Fibroblast of the aortic adventitia (primary cell): ENCODE measurements around the gene SGCE. TPM values are rescaled to one million over a fixed set of nuclear protein-coding genes. Genes with fewer than 3 reads are reported as not detected.

Experiments
- DNase-seq: peaks from one replicate; pipeline ENCODE4 v3.0.0-alpha.2; 2010; ENCODE audit warnings: low read depth
- H3K4me3 ChIP-seq: 2 replicates; pipeline ENCODE4 v1.5.1; 2011; ENCODE audit warnings: low read depth, mild to moderate bottlenecking, control low read depth, low read length, moderate library complexity
- total RNA-seq: library from RNA; depleted of rRNA; stranded (reverse); fragments of >200 nt; gene quantifications from 2 replicates; pipeline ENCODE4 v1.2.3, GENCODE V29; 2012; ENCODE audit warnings: low replicate concordance
- TF ChIP-seq, protein P1 (sequence below): IDR thresholded peaks from 2 replicates; pipeline ENCODE4 v1.5.1; 2011; ENCODE audit warnings: mild to moderate bottlenecking, low read length, control low read depth, inconsistent platforms; ENCODE audit not compliant: insufficient read depth

SGCE gene
- total RNA-seq, 1 donor = 100 TPM

DNA sequence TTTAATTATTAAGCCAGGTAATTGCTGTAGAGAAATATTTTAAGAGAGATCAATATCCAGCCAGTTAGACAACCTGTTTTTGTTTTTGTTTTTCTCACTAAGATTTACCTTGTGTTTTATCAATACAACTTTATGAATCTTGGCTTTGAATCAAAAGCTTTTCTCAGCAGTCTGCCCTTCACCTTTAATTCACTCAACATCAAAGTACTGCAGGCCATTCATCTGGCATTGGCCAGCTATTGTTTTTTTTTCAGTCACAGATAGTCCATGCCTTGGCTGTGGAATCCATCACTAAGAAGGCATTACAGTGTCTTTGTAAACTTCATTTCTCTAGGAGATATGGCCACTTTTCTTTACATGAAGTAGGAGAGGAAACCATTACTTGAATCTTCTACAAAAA is 20.2 kb downstream of the SGCE start:
- no peak for DNase-seq
- TF ChIP-seq, protein P1, sequence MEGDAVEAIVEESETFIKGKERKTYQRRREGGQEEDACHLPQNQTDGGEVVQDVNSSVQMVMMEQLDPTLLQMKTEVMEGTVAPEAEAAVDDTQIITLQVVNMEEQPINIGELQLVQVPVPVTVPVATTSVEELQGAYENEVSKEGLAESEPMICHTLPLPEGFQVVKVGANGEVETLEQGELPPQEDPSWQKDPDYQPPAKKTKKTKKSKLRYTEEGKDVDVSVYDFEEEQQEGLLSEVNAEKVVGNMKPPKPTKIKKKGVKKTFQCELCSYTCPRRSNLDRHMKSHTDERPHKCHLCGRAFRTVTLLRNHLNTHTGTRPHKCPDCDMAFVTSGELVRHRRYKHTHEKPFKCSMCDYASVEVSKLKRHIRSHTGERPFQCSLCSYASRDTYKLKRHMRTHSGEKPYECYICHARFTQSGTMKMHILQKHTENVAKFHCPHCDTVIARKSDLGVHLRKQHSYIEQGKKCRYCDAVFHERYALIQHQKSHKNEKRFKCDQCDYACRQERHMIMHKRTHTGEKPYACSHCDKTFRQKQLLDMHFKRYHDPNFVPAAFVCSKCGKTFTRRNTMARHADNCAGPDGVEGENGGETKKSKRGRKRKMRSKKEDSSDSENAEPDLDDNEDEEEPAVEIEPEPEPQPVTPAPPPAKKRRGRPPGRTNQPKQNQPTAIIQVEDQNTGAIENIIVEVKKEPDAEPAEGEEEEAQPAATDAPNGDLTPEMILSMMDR = no peak
- H3K4me3 ChIP-seq = no peak overlapping the region

DNA sequence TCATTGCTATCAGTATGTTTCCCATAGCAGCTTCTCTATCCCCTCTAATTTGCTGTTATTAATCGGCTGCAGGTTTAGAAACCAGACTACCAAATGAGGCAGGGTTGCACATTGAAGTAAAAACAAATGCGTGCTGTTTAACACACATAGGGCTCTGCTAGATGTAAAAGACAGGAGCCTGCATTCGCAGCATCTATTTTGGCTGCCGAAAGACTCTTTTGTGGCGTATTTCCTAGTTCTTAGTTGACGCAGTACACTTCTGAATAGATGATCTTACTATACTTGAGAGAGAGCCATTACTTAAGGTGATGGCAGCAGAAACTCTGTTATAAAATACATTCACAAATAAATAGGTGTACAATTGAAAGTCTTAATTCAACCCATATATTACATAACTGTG is 21.4 kb downstream of the SGCE start:
- no peak for DNase-seq
- no peak overlapping the region for H3K4me3 ChIP-seq
- TF ChIP-seq, protein P1 = no peak

DNA sequence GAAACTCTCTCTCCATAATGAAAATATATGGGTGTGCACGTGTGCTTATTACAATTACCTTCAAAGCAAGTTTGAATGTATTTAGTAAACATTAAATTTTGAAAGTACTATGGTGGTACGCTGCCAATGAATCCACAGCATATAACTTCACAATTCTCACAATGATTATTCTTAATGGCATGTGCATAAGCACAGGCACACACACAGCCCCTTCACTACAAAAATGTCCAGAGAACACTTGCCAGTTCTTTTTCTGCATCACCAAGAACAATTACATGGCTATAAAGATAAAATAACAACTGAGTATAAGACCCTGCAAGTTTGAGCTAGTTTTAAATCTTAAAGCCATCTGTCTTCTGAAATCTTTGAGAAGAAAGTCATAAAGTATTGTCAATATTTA is 22.2 kb downstream of the SGCE start:
- DNase-seq = no peak
- H3K4me3 ChIP-seq = no peak overlapping the region
- TF ChIP-seq, protein P1 = no peak

DNA sequence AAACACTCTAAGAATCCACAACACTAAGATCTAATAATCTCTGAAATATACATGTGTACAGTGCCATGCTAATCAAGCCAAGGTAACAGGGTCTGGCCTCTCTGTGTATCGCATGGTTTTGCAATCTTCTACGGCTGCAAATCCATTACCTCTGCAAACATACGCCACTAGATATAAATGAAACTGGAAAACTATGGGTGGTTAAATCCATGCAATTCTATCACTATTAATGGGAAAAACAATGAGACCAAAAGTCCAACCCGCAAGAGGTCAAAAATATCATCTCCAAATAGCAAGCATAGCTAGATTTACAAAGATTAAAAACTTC is 23.0 kb downstream of the SGCE start:
- no peak for DNase-seq
- H3K4me3 ChIP-seq = no peak overlapping the region
- TF ChIP-seq, protein P1 = no peak

DNA sequence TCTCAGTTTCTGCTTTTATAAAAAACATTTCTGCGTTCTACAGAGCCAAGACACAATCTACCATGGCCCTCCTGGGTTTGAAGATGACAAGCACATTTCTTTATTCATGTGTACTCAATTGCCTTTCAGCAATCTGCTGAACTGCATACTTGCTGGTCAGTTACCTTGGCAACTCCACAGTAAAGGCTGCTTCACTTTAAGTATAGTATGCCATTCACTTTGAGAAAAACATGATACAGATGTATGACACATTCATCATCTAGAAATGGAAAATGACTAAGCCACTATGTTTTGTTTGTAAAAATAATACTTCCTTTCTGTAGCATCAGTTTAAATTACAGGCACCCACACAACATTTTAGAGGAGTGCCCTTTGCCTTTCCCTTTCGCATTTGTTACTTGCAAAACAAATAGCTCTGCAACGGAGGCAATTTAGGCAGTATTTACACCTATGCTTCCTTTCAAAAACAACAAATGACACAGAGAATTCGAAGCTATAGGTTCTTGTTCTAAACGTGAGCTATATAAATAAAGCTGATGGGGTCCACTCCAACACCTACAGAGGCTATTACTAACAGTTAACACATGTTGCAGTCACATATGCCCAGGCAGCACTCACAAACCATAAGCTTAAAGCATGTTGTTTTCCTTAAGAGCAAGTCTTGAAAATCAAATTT is 23.5 kb downstream of the SGCE start:
- DNase-seq = peak; percentile 66
- TF ChIP-seq, protein P1 = no peak
- no peak overlapping the region for H3K4me3 ChIP-seq

DNA sequence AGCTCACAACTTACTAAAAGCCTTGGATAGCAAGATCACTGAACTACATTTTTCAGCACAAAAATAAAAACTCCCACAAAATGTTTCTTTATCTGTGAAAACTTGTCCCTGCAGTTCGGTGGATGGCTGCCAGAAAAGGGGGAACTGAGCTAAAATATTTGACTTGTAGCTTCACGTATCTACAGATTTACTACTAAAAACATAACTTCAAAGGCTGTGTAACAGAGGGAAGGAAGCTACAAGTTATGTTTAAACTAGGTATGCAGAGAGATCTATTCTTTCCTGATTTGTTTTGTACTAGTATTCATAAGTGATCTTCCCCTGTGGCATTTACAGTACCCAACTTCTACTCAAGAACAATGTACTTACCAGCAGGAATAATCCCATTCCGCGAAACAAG is 25.1 kb downstream of the SGCE start:
- no peak overlapping the region for H3K4me3 ChIP-seq
- TF ChIP-seq, protein P1 = no peak
- no peak for DNase-seq

DNA sequence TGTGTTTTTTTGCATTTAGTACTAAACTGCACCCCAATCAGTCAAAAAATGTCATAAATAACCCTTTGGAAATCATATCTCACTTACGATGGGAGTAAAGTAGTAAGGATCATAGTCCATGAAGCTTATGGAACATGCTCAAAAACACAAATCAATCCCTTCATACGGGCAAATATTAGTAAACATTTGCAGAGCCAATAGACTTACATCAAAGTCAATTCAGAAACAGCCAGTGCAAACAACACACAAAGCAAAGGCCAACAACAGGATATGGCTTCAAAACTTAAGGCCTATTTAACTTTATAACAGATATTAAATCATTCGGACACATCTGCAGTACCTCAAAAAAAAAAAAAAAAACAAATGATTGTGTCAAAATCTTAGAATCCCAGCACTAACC is 32.1 kb downstream of the SGCE start:
- DNase-seq = no peak
- TF ChIP-seq, protein P1 = no peak
- H3K4me3 ChIP-seq = no peak overlapping the region
